ENCODE results near the gene CHCHD6.

Gene CHCHD6

GRCh38 chr3:126970101-126970500 is 266.1 kb downstream of the CHCHD6 start:
- no peak overlapping the region for H3K23ac ChIP-seq (ENCODE audit: low read depth, low read length, poor library complexity)
- H3K9ac ChIP-seq (ENCODE audit: low read depth, low read length, poor library complexity), result no peak overlapping the region
- peaks cover 5 to 9% of the 10 kb centered on the region in 2 donors for H3K9me3 ChIP-seq (replicated peaks in 1 of 2; ENCODE audit: control insufficient read depth in 2 of 2, insufficient read depth in 1 of 2, low read depth in 1 of 2, low read length in 2 of 2)
- peaks cover 21 to 39% of the 10 kb centered on the region in 2 donors for H3K4me1 ChIP-seq (ENCODE audit: control insufficient read depth in 2 of 2, insufficient read depth in 1 of 2, low read depth in 1 of 2, low read length in 2 of 2)
- no peak overlapping the region for H3K4me2 ChIP-seq (ENCODE audit: insufficient read depth, low read length, poor library complexity, severe bottlenecking)
- H2BK12ac ChIP-seq (ENCODE audit: low read length), result no peak overlapping the region
- no peak overlapping the region for H4K91ac ChIP-seq (ENCODE audit: low read depth, low read length, poor library complexity)
- H4K8ac ChIP-seq (ENCODE audit: low read depth, low read length), result no peak overlapping the region
- WGBS, 2 donors (ENCODE audit: extremely low coverage in 2 of 2, insufficient read length in 2 of 2, insufficient replicate concordance in 1 of 2), result no CpG with 5 or more reads among the region's 5 CpGs
- DNase-seq (ENCODE audit: low spot score), result no peak
- H3K18ac ChIP-seq (ENCODE audit: low read length), result no peak overlapping the region
- no peak overlapping the region for H2AFZ ChIP-seq (ENCODE audit: low read length)
- no peak overlapping the region for H3K4ac ChIP-seq (ENCODE audit: low read length)
- H2AK5ac ChIP-seq (ENCODE audit: low read depth, low read length), result no peak overlapping the region
- H3K27ac ChIP-seq (replicated peaks; ENCODE audit: low read length), result no peak overlapping the region
- H2BK5ac ChIP-seq (ENCODE audit: low read length), result no peak overlapping the region
- no peak overlapping the region for H3K4me3 ChIP-seq (ENCODE audit: low read length in 2 of 2)
- no peaks in the 10 kb centered on the region for H3K36me3 ChIP-seq (replicated peaks in 1 of 2; ENCODE audit: control insufficient read depth in 2 of 2, insufficient read depth in 2 of 2, low read length in 2 of 2)
- H3K27me3 ChIP-seq (ENCODE audit: control insufficient read depth in 3 of 3, insufficient read depth in 3 of 3, low read depth in 1 of 3, low read length in 3 of 3), result no peaks in the 10 kb centered on the region
- H2BK15ac ChIP-seq (ENCODE audit: low read length), result no peak overlapping the region
- H2BK120ac ChIP-seq (ENCODE audit: low read depth, low read length), result no peak overlapping the region
- no peaks in the 10 kb centered on the region for H3K79me1 ChIP-seq (ENCODE audit: low read depth, low read length)
- H3K14ac ChIP-seq (ENCODE audit: low read length), result no peak overlapping the region

GRCh38 chr3:126970921-126971320 is 266.9 kb downstream of the CHCHD6 start:
- Histone ChIP-seq H3K36me3 (replicated peaks in 1 of 2; ENCODE audit: control insufficient read depth in 2 of 2, insufficient read depth in 2 of 2, low read length in 2 of 2) (no peaks in the 10 kb centered on the region), H3K9me3 (replicated peaks in 1 of 2; ENCODE audit: control insufficient read depth in 2 of 2, insufficient read depth in 1 of 2, low read depth in 1 of 2, low read length in 2 of 2) (peaks cover 5 to 9% of the 10 kb centered on the region in 2 donors), H2BK120ac (ENCODE audit: low read depth, low read length) (no peak overlapping the region), H3K23ac (ENCODE audit: low read depth, low read length, poor library complexity) (no peak overlapping the region), H3K18ac (ENCODE audit: low read length) (no peak overlapping the region), H2BK15ac (ENCODE audit: low read length) (no peak overlapping the region), H3K4me3 (ENCODE audit: low read length in 2 of 2) (peak overlapping the region in 1 of 2 donors; percentile 33), H2BK5ac (ENCODE audit: low read length) (no peak overlapping the region), H2BK12ac (ENCODE audit: low read length) (no peak overlapping the region), H3K14ac (ENCODE audit: low read length) (no peak overlapping the region), H3K79me1 (ENCODE audit: low read depth, low read length) (no peaks in the 10 kb centered on the region), H2AK5ac (ENCODE audit: low read depth, low read length) (no peak overlapping the region), H3K4me1 (ENCODE audit: control insufficient read depth in 2 of 2, insufficient read depth in 1 of 2, low read depth in 1 of 2, low read length in 2 of 2) (peaks cover 21 to 39% of the 10 kb centered on the region in 2 donors), H3K4ac (ENCODE audit: low read length) (no peak overlapping the region), H4K91ac (ENCODE audit: low read depth, low read length, poor library complexity) (no peak overlapping the region), H2AFZ (ENCODE audit: low read length) (no peak overlapping the region), H3K27me3 (ENCODE audit: control insufficient read depth in 3 of 3, insufficient read depth in 3 of 3, low read depth in 1 of 3, low read length in 3 of 3) (no peaks in the 10 kb centered on the region), H3K27ac (replicated peaks; ENCODE audit: low read length) (no peak overlapping the region), H3K4me2 (ENCODE audit: insufficient read depth, low read length, poor library complexity, severe bottlenecking) (no peak overlapping the region), H3K9ac (ENCODE audit: low read depth, low read length, poor library complexity) (no peak overlapping the region), H4K8ac (ENCODE audit: low read depth, low read length) (no peak overlapping the region)
- no peak for DNase-seq (ENCODE audit: low spot score)
- WGBS, 2 donors (ENCODE audit: extremely low coverage in 2 of 2, insufficient read length in 2 of 2, insufficient replicate concordance in 1 of 2), result no CpG with 5 or more reads among the region's 5 CpGs

- Histone ChIP-seq H3K9ac (ENCODE audit: low read depth, low read length, poor library complexity) (peak overlapping the region; percentile 61), H3K4me1 (ENCODE audit: control insufficient read depth in 2 of 2, insufficient read depth in 1 of 2, low read depth in 1 of 2, low read length in 2 of 2) (peaks cover 21 to 39% of the 10 kb centered on the region in 2 donors), H3K4me2 (ENCODE audit: insufficient read depth, low read length, poor library complexity, severe bottlenecking) (no peak overlapping the region), H3K14ac (ENCODE audit: low read length) (no peak overlapping the region), H2BK120ac (ENCODE audit: low read depth, low read length) (no peak overlapping the region), H3K23ac (ENCODE audit: low read depth, low read length, poor library complexity) (peak overlapping the region; percentile 20), H3K18ac (ENCODE audit: low read length) (peak overlapping the region; percentile 93), H3K9me3 (replicated peaks in 1 of 2; ENCODE audit: control insufficient read depth in 2 of 2, insufficient read depth in 1 of 2, low read depth in 1 of 2, low read length in 2 of 2) (peaks cover 5 to 9% of the 10 kb centered on the region in 2 donors), H2AFZ (ENCODE audit: low read length) (peak overlapping the region; percentile 82), H2AK5ac (ENCODE audit: low read depth, low read length) (peak overlapping the region; percentile 87), H2BK12ac (ENCODE audit: low read length) (peak overlapping the region; percentile 94), H4K91ac (ENCODE audit: low read depth, low read length, poor library complexity) (peak overlapping the region; percentile 25), H3K36me3 (replicated peaks in 1 of 2; ENCODE audit: control insufficient read depth in 2 of 2, insufficient read depth in 2 of 2, low read length in 2 of 2) (no peaks in the 10 kb centered on the region), H3K4me3 (ENCODE audit: low read length in 2 of 2) (no peak overlapping the region), H3K27me3 (ENCODE audit: control insufficient read depth in 3 of 3, insufficient read depth in 3 of 3, low read depth in 1 of 3, low read length in 3 of 3) (no peaks in the 10 kb centered on the region), H3K4ac (ENCODE audit: low read length) (no peak overlapping the region), H3K27ac (replicated peaks; ENCODE audit: low read length) (no peak overlapping the region), H4K8ac (ENCODE audit: low read depth, low read length) (no peak overlapping the region), H2BK15ac (ENCODE audit: low read length) (peak overlapping the region; percentile 72), H3K79me1 (ENCODE audit: low read depth, low read length) (no peaks in the 10 kb centered on the region), H2BK5ac (ENCODE audit: low read length) (no peak overlapping the region)
- WGBS, 2 donors (ENCODE audit: extremely low coverage in 2 of 2, insufficient read length in 2 of 2, insufficient replicate concordance in 1 of 2), result no CpG with 5 or more reads among the region's 13 CpGs
- DNase-seq (ENCODE audit: low spot score), result no peak
These were observed 267.9 kb downstream of the CHCHD6 start for GRCh38 chr3:126971891-126972351.

GRCh38 chr3:126972866-126973265 is 268.8 kb downstream of the CHCHD6 start:
- Histone ChIP-seq H3K14ac (ENCODE audit: low read length) (no peak overlapping the region), H3K9me3 (replicated peaks in 1 of 2; ENCODE audit: control insufficient read depth in 2 of 2, insufficient read depth in 1 of 2, low read depth in 1 of 2, low read length in 2 of 2) (peaks cover 5 to 9% of the 10 kb centered on the region in 2 donors), H2AFZ (ENCODE audit: low read length) (no peak overlapping the region), H3K4me1 (ENCODE audit: control insufficient read depth in 2 of 2, insufficient read depth in 1 of 2, low read depth in 1 of 2, low read length in 2 of 2) (peaks cover 21 to 39% of the 10 kb centered on the region in 2 donors), H3K9ac (ENCODE audit: low read depth, low read length, poor library complexity) (peak overlapping the region; percentile 61), H3K27ac (replicated peaks; ENCODE audit: low read length) (no peak overlapping the region), H3K4me3 (ENCODE audit: low read length in 2 of 2) (no peak overlapping the region), H3K18ac (ENCODE audit: low read length) (peak overlapping the region; percentile 13), H2BK15ac (ENCODE audit: low read length) (peak overlapping the region; percentile 72), H3K79me1 (ENCODE audit: low read depth, low read length) (no peaks in the 10 kb centered on the region), H2BK120ac (ENCODE audit: low read depth, low read length) (peak overlapping the region; percentile 40), H3K36me3 (replicated peaks in 1 of 2; ENCODE audit: control insufficient read depth in 2 of 2, insufficient read depth in 2 of 2, low read length in 2 of 2) (no peaks in the 10 kb centered on the region), H3K27me3 (ENCODE audit: control insufficient read depth in 3 of 3, insufficient read depth in 3 of 3, low read depth in 1 of 3, low read length in 3 of 3) (no peaks in the 10 kb centered on the region), H3K4ac (ENCODE audit: low read length) (no peak overlapping the region), H2BK12ac (ENCODE audit: low read length) (no peak overlapping the region), H2BK5ac (ENCODE audit: low read length) (no peak overlapping the region), H4K91ac (ENCODE audit: low read depth, low read length, poor library complexity) (peak overlapping the region; percentile 86), H4K8ac (ENCODE audit: low read depth, low read length) (no peak overlapping the region), H2AK5ac (ENCODE audit: low read depth, low read length) (peak overlapping the region; percentile 41), H3K23ac (ENCODE audit: low read depth, low read length, poor library complexity) (peak overlapping the region; percentile 20), H3K4me2 (ENCODE audit: insufficient read depth, low read length, poor library complexity, severe bottlenecking) (no peak overlapping the region)
- DNase-seq (ENCODE audit: low spot score), result no peak
- WGBS, 2 donors (ENCODE audit: extremely low coverage in 2 of 2, insufficient read length in 2 of 2, insufficient replicate concordance in 1 of 2), result no CpG with 5 or more reads among the region's 5 CpGs
